ENCODE results near the gene SEC24A.

SEC24A gene

GRCh38 chr5:134738133-134738962, 89.8 kb downstream of the SEC24A start, which contains the start of gene CAMLG:
CAMLG (plus strand) TSS chr5:134738548; CDS start chr5:134738621, 73 bp downstream.
- Histone ChIP-seq H2AFZ (ENCODE audit: low read depth, low read length) (peak within 1 kb of the TSS; percentile 69), H3K4me3 (ENCODE audit: low read length) (peak within 1 kb of the TSS; percentile 99), H3K27ac (ENCODE audit: low read length) (peak within 1 kb of the TSS; percentile 6; the same call in 1 of the 2 replicates), H4K20me1 (ENCODE audit: insufficient read depth, low read length) (no peaks in the 10 kb centered on the region), H3K9ac (ENCODE audit: low read length) (peak within 1 kb of the TSS; percentile 89), H3K36me3 (replicated peaks; ENCODE audit: low read depth, low read length) (peaks cover 8% of the 10 kb centered on the region), H3K9me3 (ENCODE audit: insufficient read depth, low read length) (no peaks in the 10 kb centered on the region), H3K79me2 (ENCODE audit: low read length) (peaks cover 24% of the 10 kb centered on the region), H3K4me1 (ENCODE audit: low read length) (peaks cover 23% of the 10 kb centered on the region), H3K27me3 (ENCODE audit: low read depth, low read length) (no peaks in the 10 kb centered on the region), H3K4me2 (ENCODE audit: low read length) (peak within 1 kb of the TSS; percentile 100)
- no peak for TF ChIP-seq EZH2phosphoT487 (IDR thresholded peaks at IDR 0.05; ENCODE audit: low read depth)
- peak; percentile 51 for TF ChIP-seq CTCF (IDR thresholded peaks at IDR 0.05; ENCODE audit: low read depth, low read length)

- H4K20me1 ChIP-seq (ENCODE audit: insufficient read depth, low read length) = no peaks in the 10 kb centered on the region
- peaks cover 24% of the 10 kb centered on the region for H3K79me2 ChIP-seq (ENCODE audit: low read length)
- H3K9ac ChIP-seq (ENCODE audit: low read length) = peak overlapping the region; percentile 89
- peak overlapping the region; percentile 100 for H3K4me2 ChIP-seq (ENCODE audit: low read length)
- peak overlapping the region; percentile 6; the same call in 1 of the 2 replicates for H3K27ac ChIP-seq (ENCODE audit: low read length)
- H3K36me3 ChIP-seq (replicated peaks; ENCODE audit: low read depth, low read length) = peaks cover 8% of the 10 kb centered on the region
- peak overlapping the region; percentile 51 for H2AFZ ChIP-seq (ENCODE audit: low read depth, low read length)
- peak; percentile 31; the same call in 1 of the 2 replicates for TF ChIP-seq CTCF (IDR thresholded peaks at IDR 0.05; ENCODE audit: low read depth, low read length)
- no peak for TF ChIP-seq EZH2phosphoT487 (IDR thresholded peaks at IDR 0.05; ENCODE audit: low read depth)
- no peaks in the 10 kb centered on the region for H3K27me3 ChIP-seq (ENCODE audit: low read depth, low read length)
- peak overlapping the region; percentile 99 for H3K4me3 ChIP-seq (ENCODE audit: low read length)
- no peaks in the 10 kb centered on the region for H3K9me3 ChIP-seq (ENCODE audit: insufficient read depth, low read length)
- peaks cover 23% of the 10 kb centered on the region for H3K4me1 ChIP-seq (ENCODE audit: low read length)
These were observed 90.5 kb downstream of the SEC24A start for GRCh38 chr5:134738963-134739661.

GRCh38 chr5:134741052-134741451, 92.5 kb downstream of the SEC24A start:
- Histone ChIP-seq H3K4me3 (ENCODE audit: low read length) (no peak overlapping the region), H3K9ac (ENCODE audit: low read length) (no peak overlapping the region), H2AFZ (ENCODE audit: low read depth, low read length) (no peak overlapping the region), H3K4me1 (ENCODE audit: low read length) (peaks cover 20% of the 10 kb centered on the region), H3K4me2 (ENCODE audit: low read length) (no peak overlapping the region), H3K27ac (ENCODE audit: low read length) (no peak overlapping the region), H3K27me3 (ENCODE audit: low read depth, low read length) (no peaks in the 10 kb centered on the region), H4K20me1 (ENCODE audit: insufficient read depth, low read length) (no peaks in the 10 kb centered on the region), H3K9me3 (ENCODE audit: insufficient read depth, low read length) (no peaks in the 10 kb centered on the region), H3K79me2 (ENCODE audit: low read length) (peaks cover 24% of the 10 kb centered on the region), H3K36me3 (replicated peaks; ENCODE audit: low read depth, low read length) (peaks cover 8% of the 10 kb centered on the region)
- TF ChIP-seq EZH2phosphoT487 (IDR thresholded peaks at IDR 0.05; ENCODE audit: low read depth) (no peak), CTCF (IDR thresholded peaks at IDR 0.05; ENCODE audit: low read depth, low read length) (no peak)

GRCh38 chr5:134742134-134742533, 93.5 kb downstream of the SEC24A start:
- no peaks in the 10 kb centered on the region for H3K27me3 ChIP-seq (ENCODE audit: low read depth, low read length)
- H3K27ac ChIP-seq (ENCODE audit: low read length) = no peak overlapping the region
- H3K9ac ChIP-seq (ENCODE audit: low read length) = no peak overlapping the region
- no peaks in the 10 kb centered on the region for H4K20me1 ChIP-seq (ENCODE audit: insufficient read depth, low read length)
- peaks cover 8% of the 10 kb centered on the region for H3K36me3 ChIP-seq (replicated peaks; ENCODE audit: low read depth, low read length)
- peaks cover 24% of the 10 kb centered on the region for H3K79me2 ChIP-seq (ENCODE audit: low read length)
- TF ChIP-seq EZH2phosphoT487 (IDR thresholded peaks at IDR 0.05; ENCODE audit: low read depth) = no peak
- no peak for TF ChIP-seq CTCF (IDR thresholded peaks at IDR 0.05; ENCODE audit: low read depth, low read length)
- peaks cover 12% of the 10 kb centered on the region; the same call in 1 of the 2 replicates for H3K4me1 ChIP-seq (ENCODE audit: low read length)
- no peak overlapping the region for H2AFZ ChIP-seq (ENCODE audit: low read depth, low read length)
- no peak overlapping the region for H3K4me3 ChIP-seq (ENCODE audit: low read length)
- H3K4me2 ChIP-seq (ENCODE audit: low read length) = no peak overlapping the region
- no peaks in the 10 kb centered on the region for H3K9me3 ChIP-seq (ENCODE audit: insufficient read depth, low read length)

All from OCI-LY3 (cell line).